Keratinocyte (primary cell): ENCODE data around the gene MOK. TPM values are rescaled to one million over a fixed set of nuclear protein-coding genes. Genes with fewer than 3 reads are reported as not detected.

Source experiments
- DNase-seq: peaks from one replicate; pipeline ENCODE4 v3.0.0-alpha.2; 2011; ENCODE audit warnings: low read depth, missing footprints, low spot score
- FAIRE-seq: peaks from 2 replicates; lab custom pipeline; 2011; peaks lifted over from hg19 to GRCh38; lab: Jason Lieb, UNC
- H2AFZ ChIP-seq: 2 replicates; pipeline ENCODE4 v1.6.0; 2012; ENCODE audit warnings: low read length, control low read depth, inconsistent platforms; ENCODE audit not compliant: control insufficient read depth
- H3K27ac ChIP-seq: 2 replicates; pipeline ENCODE4 v1.5.1; 2011; ENCODE audit warnings: low read length; ENCODE audit not compliant: control insufficient read depth, insufficient read depth
- H3K27me3 ChIP-seq: 3 replicates; pipeline ENCODE4 v1.6.0; 2011; ENCODE audit warnings: low read length; ENCODE audit not compliant: control insufficient read depth, insufficient read depth; ENCODE audit errors: extremely low read depth
- H3K36me3 ChIP-seq, 2 experiments: 2 replicates in 1 of 2; 3 replicates in 1 of 2; pipeline ENCODE4 v1.5.1; 2011; ENCODE audit warnings: low read length in 2 of 2, mild to moderate bottlenecking in 1 of 2; ENCODE audit not compliant: control insufficient read depth in 2 of 2, insufficient read depth in 2 of 2; ENCODE audit errors: extremely low read depth in 1 of 2
- H3K4me1 ChIP-seq: 3 replicates; pipeline ENCODE4 v1.5.1; 2011; ENCODE audit warnings: low read length; ENCODE audit not compliant: control insufficient read depth, insufficient read depth; ENCODE audit errors: extremely low read depth
- H3K4me2 ChIP-seq: 3 replicates; pipeline ENCODE4 v1.6.0; 2011; ENCODE audit warnings: low read depth, low read length; ENCODE audit not compliant: control insufficient read depth, insufficient read depth; ENCODE audit errors: extremely low read depth
- H3K4me3 ChIP-seq, 3 experiments: fragments of 200-600 bp in 1 of 3; sonication (generic) in 1 of 3; 2 replicates in 2 of 3; 3 replicates in 1 of 3; pipeline ENCODE4 v1.5.1; 2011 to 2016; ENCODE audit warnings: low read length in 3 of 3, mild to moderate bottlenecking in 3 of 3, control low read depth in 2 of 3, inconsistent platforms in 1 of 3, low read depth in 1 of 3, mixed read lengths in 1 of 3, mixed run types in 1 of 3, moderate library complexity in 1 of 3; ENCODE audit not compliant: control insufficient read depth in 2 of 3, insufficient read depth in 2 of 3; ENCODE audit errors: extremely low read depth in 1 of 3
- H3K79me2 ChIP-seq: 2 replicates; pipeline ENCODE4 v1.6.0; 2012; ENCODE audit warnings: low read length; ENCODE audit not compliant: control insufficient read depth, insufficient read depth
- H3K9ac ChIP-seq: 3 replicates; pipeline ENCODE4 v1.6.0; 2011; ENCODE audit warnings: low read length; ENCODE audit not compliant: control insufficient read depth, insufficient read depth; ENCODE audit errors: extremely low read depth
- H3K9me1 ChIP-seq: 3 replicates; pipeline ENCODE4 v1.6.0; 2011; ENCODE audit warnings: low read length; ENCODE audit not compliant: control insufficient read depth, insufficient read depth; ENCODE audit errors: extremely low read depth
- H3K9me3 ChIP-seq: 2 replicates; pipeline ENCODE4 v1.5.1; 2012; ENCODE audit warnings: low read depth, low read length; ENCODE audit not compliant: control insufficient read depth
- H4K20me1 ChIP-seq: 3 replicates; pipeline ENCODE4 v1.6.0; 2011; ENCODE audit warnings: low read length; ENCODE audit not compliant: control insufficient read depth, insufficient read depth; ENCODE audit errors: extremely low read depth
- CTCF ChIP-seq, 3 experiments: IDR thresholded peaks in 1 of 3; conservative IDR thresholded peaks in 1 of 3; optimal IDR thresholded peaks in 1 of 3; 2 replicates in 2 of 3; 3 replicates in 1 of 3; pipeline versions ENCODE3 to v1.5.1; 2011; ENCODE audit warnings: low read length in 3 of 3, mild to moderate bottlenecking in 3 of 3, moderate library complexity in 2 of 3, control low read depth in 1 of 3, inconsistent platforms in 1 of 3; ENCODE audit not compliant: insufficient read depth in 2 of 3; ENCODE audit errors: extremely low read depth in 1 of 3
- EZH2 ChIP-seq: IDR thresholded peaks from one replicate; pipeline ENCODE4 v1.6.1; 2012; ENCODE audit warnings: inconsistent platforms, mild to moderate bottlenecking, low read length, moderate library complexity
- dilution Hi-C: fragments of 300-500 bp; cut with MboI; formaldehyde crosslinking; loops from one replicate; pipeline ENCODE4 v1.7.0; 2020; ENCODE audit warnings: low sequenced_read_pairs; ENCODE audit not compliant: extremely low pct_ligation_motif_present
- polyA plus RNA-seq, 5 experiments: library from polyadenylated mRNA; depleted of rRNA in 3 of 5; stranded (reverse) in 3 of 5; stranded (forward) in 1 of 5; unstranded in 1 of 5; fragments of >200 nt; gene quantifications; 1 replicate in 1 of 5; 2 replicates in 3 of 5; 3 replicates in 1 of 5; pipeline versions ENCODE4 v1.2.1 to v1.2.3, GENCODE V29; 2011 to 2012; ENCODE audit warnings: missing spikeins in 2 of 5, low read depth in 1 of 5, low replicate concordance in 1 of 5

Gene MOK
- polyA plus RNA-seq, 1 donor (not counting 4 experiments of a cell fraction or from before 2014, with no cell fraction given) = 38.1 TPM

- Histone ChIP-seq H3K9me3 (no peaks in the 10 kb centered on the region), H3K79me2 (no peaks in the 10 kb centered on the region), H3K9ac (no peak overlapping the region), H3K4me2 (no peak overlapping the region), H3K4me3 (no peak overlapping the region), H3K36me3 (peaks cover 17 to 20% of the 10 kb centered on the region in 2 experiments), H3K9me1 (no peaks in the 10 kb centered on the region), H4K20me1 (no peaks in the 10 kb centered on the region), H3K27ac (no peak overlapping the region), H2AFZ (no peak overlapping the region), H3K27me3 (no peaks in the 10 kb centered on the region), H3K4me1 (no peaks in the 10 kb centered on the region)
- dilution Hi-C loops = no loop called here
- FAIRE-seq = no peak
- no peak for TF ChIP-seq EZH2
- TF ChIP-seq CTCF (optimal IDR thresholded peaks at IDR 0.05 in 1 of 3, IDR thresholded peaks at IDR 0.05 in 1 of 3, conservative IDR thresholded peaks at IDR 0.05 in 1 of 3; ENCODE audit: extremely low read depth in 1 of 3, insufficient read depth in 2 of 3, low read length in 3 of 3) = no peak
- DNase-seq = no peak
These were observed 39.1 kb upstream of the MOK start for GRCh38 chr14:102344084-102344483.

GRCh38 chr14:102342238-102342637 is 37.3 kb upstream of the MOK start:
- DNase-seq (no peak), FAIRE-seq (no peak)
- H3K79me2 ChIP-seq = no peaks in the 10 kb centered on the region
- no peaks in the 10 kb centered on the region for H3K27me3 ChIP-seq
- TF ChIP-seq CTCF (optimal IDR thresholded peaks at IDR 0.05 in 1 of 3, IDR thresholded peaks at IDR 0.05 in 1 of 3, conservative IDR thresholded peaks at IDR 0.05 in 1 of 3; ENCODE audit: extremely low read depth in 1 of 3, insufficient read depth in 2 of 3, low read length in 3 of 3) (no peak), EZH2 (no peak)
- no peak overlapping the region for H3K4me3 ChIP-seq
- no peaks in the 10 kb centered on the region for H3K9me3 ChIP-seq
- dilution Hi-C loops = no loop called here
- no peak overlapping the region for H3K4me2 ChIP-seq
- no peak overlapping the region for H3K27ac ChIP-seq
- H2AFZ ChIP-seq = no peak overlapping the region
- no peaks in the 10 kb centered on the region for H3K9me1 ChIP-seq
- H3K9ac ChIP-seq = no peak overlapping the region
- no peaks in the 10 kb centered on the region for H3K4me1 ChIP-seq
- H4K20me1 ChIP-seq = no peaks in the 10 kb centered on the region
- peaks cover 11 to 15% of the 10 kb centered on the region in 2 experiments for H3K36me3 ChIP-seq
